Liver (tissue), 3 donors: ENCODE data around the gene TNNC2.

Source experiments
- ATF3 ChIP-seq: IDR thresholded peaks from 2 replicates; pipeline ENCODE4 v1.6.1; 2016; ENCODE audit warnings: antibody characterized with exemption
- CTCF ChIP-seq: fragments of 150-350 bp; IDR thresholded peaks from 2 replicates; pipeline ENCODE4 v1.5.1; 2017; ENCODE audit warnings: improper control_type of control experiment, low read depth, low read length; ENCODE audit not compliant: missing input control
- EGR1 ChIP-seq, 2 donors: IDR thresholded peaks; 2 replicates each; pipeline ENCODE4 v1.6.1; 2016 to 2018; ENCODE audit warnings: antibody characterized with exemption in 2 of 2, low read depth in 2 of 2
- FOXA1 ChIP-seq: IDR thresholded peaks from 2 replicates; pipeline ENCODE4 v1.6.1; 2016; ENCODE audit warnings: antibody characterized with exemption
- HNF4G ChIP-seq: IDR thresholded peaks from 2 replicates; pipeline ENCODE4 v1.6.1; 2016; ENCODE audit warnings: antibody characterized with exemption
- JUND ChIP-seq, 2 donors: IDR thresholded peaks; 2 replicates each; pipeline ENCODE4 v1.6.1; 2016; ENCODE audit warnings: antibody characterized with exemption in 2 of 2
- RAD21 ChIP-seq, 2 donors: IDR thresholded peaks; 2 replicates each; pipeline ENCODE4 v1.6.1; 2016; ENCODE audit warnings: antibody characterized with exemption in 2 of 2, mild to moderate bottlenecking in 2 of 2
- REST ChIP-seq: IDR thresholded peaks from 2 replicates; pipeline ENCODE4 v1.6.1; 2016; ENCODE audit warnings: antibody characterized with exemption, mild to moderate bottlenecking
- RXRA ChIP-seq, 2 donors: IDR thresholded peaks; 2 replicates each; pipeline ENCODE4 v1.6.1; 2017 to 2018; ENCODE audit warnings: antibody characterized with exemption in 2 of 2, mild to moderate bottlenecking in 1 of 2
- YY1 ChIP-seq: IDR thresholded peaks from 2 replicates; pipeline ENCODE4 v1.6.1; 2016; ENCODE audit warnings: antibody characterized with exemption, mild to moderate bottlenecking
- donor health status: healthy.
- donor health status: healthy.

DNA sequence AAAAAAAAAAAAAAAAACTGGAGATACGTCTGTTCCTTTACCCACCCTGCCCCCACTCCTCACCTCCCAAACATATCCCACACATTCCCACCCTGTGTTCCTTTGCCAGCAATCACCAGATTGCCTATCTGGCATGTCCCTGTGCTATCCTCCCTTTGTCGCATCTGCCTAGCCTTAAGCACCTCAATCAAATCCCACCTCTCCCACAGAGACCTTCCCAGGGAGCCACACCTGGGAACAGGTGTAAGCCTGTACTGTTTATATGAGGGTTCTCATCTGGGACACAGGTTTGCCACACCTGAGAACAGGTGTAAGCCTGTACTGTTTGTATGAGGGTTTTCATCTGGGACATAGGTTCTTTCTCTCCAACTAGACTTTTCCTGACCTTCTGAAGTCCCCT, 52.2 kb downstream of the TNNC2 start:
- TF ChIP-seq CTCF (no peak), EGR1 (IDR thresholded peaks at IDR 0.05; ENCODE audit: low read depth in 2 of 2) (no peak), JUND (IDR thresholded peaks at IDR 0.05) (no peak), RXRA (IDR thresholded peaks at IDR 0.05) (no peak), RAD21 (IDR thresholded peaks at IDR 0.05) (no peak), REST (no peak), YY1 (no peak), ATF3 (no peak), FOXA1 (no peak), HNF4G (no peak)
